ENCODE results near the gene PFAS.

The PFAS gene

GRCh38 chr17:8273884-8274444, 24.9 kb downstream of the PFAS start:
- DNase-seq: no peak

GRCh38 chr17:8274816-8275215, 25.7 kb downstream of the PFAS start:
- DNase-seq: no peak

DNA sequence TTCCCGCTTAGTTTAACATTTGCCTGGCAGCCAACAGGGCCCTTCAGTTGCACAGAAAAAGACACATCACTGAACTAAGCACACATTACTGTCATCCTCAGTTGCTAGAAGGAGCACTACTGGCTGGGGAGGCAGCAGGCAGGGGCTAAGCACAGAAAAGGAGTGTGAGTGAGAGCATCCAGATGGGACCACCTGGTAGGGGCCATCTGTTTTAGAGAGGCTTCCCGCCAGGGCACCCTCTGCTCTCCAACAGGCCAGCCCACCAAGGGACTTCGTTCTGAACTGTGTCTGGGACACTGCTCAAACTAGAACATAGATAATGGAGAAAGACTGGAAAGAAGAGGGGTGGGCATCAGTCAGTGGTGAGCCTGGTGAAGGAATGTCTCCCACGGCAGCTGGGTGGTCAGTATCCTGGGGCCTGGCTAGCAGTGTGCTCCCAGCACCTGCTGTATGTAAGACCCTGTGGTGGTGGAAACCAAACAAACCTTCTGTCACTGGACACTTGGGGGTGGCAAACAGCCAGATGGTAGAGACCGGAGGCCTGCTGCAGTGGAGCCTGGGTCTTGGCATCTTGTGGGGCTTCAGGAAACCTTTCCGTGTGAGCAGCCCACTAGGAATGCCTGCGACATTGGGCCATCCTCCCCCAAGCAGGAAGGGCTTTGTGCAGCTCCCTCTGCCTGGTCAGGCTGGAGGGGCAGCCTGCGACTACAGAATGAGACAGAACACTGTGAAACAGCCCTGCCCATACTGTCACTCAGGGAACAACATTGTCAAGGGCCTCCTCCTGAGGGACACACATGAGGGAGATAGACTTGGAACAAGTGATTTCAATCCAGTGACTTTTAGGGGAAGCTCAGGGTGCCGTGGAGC, 26.6 kb downstream of the PFAS start:
- DNase-seq: no peak

DNA sequence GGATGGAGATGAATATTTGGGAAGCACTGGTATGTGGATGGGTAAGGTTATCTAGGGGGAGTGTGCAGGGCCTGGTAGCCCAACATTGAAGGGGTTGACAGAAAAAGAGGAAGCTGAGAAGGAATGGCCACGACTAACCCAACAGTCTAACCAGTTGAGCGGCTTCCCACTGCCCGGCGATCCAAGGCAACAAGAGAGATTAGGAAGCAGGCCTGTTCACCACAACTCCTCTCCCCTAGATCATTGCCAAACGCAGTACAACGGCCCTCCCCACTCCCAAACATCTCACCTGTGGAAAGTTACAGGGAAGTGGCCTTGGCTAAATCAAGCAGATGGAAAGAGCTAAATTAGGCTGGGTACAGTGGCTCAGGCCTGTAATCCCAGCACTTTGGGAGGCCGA, 28.2 kb downstream of the PFAS start:
- DNase-seq: no peak

- no peak for DNase-seq
Observed at GRCh38 chr17:8282345-8282744, 33.3 kb downstream of the PFAS start.

DNA sequence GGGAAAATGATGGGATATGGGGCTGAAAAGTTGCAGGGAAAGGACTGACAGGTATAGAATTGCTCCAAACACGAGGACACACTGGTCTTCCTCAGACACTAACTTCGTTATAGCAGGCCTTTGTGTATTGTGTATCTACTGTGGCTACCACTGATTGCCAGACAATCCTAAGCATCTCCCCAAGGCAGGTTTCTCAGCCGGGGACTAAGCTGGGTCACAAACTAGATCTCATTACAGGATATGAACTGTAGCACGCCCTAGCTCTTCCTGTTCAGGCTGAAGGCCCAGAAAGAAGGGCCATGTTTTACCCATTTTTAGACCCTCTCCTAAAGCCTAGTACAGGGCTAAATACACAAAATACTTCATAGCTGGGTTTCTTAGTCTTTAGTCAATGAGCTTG, 34.3 kb downstream of the PFAS start:
- DNase-seq: no peak

GRCh38 chr17:8284126-8284525, 35.0 kb downstream of the PFAS start:
- no peak for DNase-seq

DNA sequence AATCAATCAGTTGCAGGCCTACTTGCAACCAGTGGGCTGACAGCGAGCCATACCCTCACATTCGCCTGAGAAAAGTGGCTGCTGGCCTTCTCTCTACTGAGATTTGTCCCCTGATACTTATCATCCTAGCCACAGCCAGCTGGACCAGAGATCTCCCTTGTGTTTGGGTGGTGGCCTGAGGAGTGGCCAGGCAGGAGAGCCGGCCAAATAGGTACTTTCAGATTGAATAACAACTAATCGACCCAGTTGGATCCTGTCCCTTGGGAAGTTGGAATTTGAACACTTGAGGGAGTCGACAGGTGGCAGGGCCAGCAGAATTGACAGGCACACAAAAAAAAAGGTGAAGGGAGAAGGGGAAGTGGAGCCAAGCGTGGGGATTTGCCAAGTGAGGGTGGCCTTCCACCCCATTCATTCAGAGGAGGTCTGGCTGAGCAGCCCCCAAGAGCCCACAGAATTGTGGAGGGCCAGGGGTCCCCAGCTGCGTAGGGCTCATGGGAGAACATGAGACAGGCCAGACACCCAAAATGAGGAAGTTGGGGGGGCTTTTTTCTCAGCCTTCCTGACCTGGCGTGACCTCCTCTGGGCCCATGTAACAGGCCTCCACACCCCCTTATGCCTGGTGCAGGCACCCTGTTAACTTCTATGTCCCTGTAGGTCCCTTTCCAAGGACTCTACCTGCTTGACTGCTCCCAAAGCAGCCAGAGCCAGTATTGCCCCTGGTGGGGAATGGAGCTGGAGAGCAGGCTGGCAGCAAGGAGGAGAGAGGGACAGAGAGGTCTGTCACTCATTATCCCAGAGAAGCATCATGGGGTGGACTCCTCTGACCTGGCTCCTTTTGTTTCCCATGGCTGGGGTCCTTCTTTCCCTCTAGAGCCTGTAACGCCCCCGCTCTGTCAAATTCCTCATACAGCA, 36.4 kb downstream of the PFAS start:
- DNase-seq: no peak

- DNase-seq: no peak
Observed at GRCh38 chr17:8287651-8288335, 38.7 kb downstream of the PFAS start.

GRCh38 chr17:8288336-8289102, 39.4 kb downstream of the PFAS start, which contains the start of gene RANGRF:
RANGRF (plus strand) TSS chr17:8288670; CDS start chr17:8288789, 119 bp downstream.
- DNase-seq: peak; percentile 74 to 79

DNA sequence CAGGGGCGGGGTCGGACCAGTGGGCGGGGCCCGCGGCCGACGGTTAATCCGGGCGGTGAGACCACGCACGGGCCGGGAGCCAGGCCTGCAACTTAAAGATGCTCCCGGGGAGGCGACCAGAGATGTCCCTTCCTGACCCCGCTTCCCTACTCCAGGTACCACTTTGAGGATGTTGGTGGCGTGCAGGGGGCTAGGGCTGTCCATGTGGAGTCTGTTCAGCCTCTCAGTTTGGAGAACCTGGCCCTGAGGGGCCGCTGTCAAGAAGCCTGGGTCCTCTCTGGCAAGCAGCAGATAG, 40.0 kb downstream of the PFAS start:
- DNase-seq: no peak

GRCh38 chr17:8290043-8290442, 41.0 kb downstream of the PFAS start:
- DNase-seq: no peak

DNA sequence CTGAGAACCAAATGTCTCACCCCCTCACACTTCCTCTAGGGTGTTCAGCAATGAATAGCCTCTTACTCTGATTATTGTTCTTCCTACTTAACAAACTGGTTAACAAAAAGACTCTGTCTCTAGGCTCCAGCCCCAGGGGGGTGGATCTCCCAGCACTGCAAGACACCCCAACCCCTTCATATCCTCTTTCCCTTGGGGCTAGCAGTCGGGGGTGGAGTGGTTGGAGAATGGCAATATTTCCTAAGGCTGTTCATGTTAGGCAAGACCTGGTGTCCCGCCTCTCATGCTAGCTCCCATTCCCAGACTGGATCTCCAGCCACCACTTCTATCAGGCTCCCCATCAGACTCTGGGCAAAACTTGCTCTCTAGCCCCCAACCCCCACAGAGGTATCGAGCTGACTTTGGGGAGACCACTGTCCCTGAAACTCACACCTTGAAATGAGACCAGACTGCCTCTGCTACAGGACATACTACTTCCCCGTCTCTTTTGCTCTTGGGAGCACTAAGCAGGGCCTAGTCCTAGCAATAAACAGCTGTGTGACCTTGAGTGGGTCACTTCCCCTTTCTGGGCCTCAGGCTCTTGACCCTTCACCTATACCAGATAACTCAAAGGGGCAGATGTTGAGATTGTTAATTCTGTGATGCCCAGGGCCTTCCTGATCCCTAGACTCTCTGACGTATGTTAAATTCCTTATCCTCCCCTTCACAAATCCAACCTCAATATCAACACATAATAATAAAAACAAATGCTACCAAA, 43.7 kb downstream of the PFAS start:
- no peak for DNase-seq

GRCh38 chr17:8294361-8294760, 45.3 kb downstream of the PFAS start:
- no peak for DNase-seq

DNA sequence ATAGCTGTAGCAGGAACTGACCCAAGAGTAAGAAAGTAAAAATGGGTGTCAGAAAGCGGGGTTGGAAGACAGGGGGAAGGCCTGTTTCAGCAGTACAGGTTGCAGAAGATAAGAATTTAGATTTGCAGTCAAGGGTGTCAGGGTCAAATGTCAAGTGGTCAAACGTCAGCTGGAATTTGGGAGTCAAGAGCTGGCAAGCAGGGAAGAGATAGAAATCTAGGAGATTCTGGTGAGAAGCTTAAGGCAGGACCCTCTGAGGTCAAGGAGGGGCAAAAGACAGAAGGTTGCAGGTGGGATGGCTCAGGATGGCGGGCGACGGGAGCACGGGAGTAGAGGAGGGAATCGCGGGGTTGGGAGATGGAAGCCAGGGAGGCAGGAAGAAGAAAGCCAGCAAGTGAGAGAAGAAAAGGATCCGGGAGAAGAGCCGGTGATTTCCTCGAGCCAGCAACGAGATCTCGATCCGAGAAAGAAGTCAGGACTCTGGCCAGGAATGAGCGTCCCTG, 45.8 kb downstream of the PFAS start:
- no peak for DNase-seq

DNA sequence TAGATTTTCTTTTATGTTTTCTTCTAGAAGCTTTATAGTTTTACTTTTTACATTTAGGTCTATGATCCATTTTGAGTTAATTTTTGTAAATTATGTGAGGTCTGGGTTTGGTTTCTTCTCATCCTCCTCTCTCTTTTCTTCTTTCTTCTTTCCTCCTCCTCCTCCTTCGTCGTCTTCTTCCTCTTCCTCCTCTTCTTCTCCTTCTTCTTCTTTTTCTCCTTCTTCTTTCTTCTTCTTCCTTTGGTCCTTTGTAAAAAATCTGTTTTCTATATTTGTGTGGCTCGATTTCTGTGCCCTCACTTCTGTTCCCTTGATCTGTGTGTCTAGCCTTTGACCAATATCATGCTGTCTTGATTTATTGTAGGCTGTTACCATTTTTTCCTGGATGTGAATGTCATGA, 51.1 kb downstream of the PFAS start:
- DNase-seq: no peak

GRCh38 chr17:8300627-8301242, 51.6 kb downstream of the PFAS start:
- peak; percentile 47 to 62 for DNase-seq

DNA sequence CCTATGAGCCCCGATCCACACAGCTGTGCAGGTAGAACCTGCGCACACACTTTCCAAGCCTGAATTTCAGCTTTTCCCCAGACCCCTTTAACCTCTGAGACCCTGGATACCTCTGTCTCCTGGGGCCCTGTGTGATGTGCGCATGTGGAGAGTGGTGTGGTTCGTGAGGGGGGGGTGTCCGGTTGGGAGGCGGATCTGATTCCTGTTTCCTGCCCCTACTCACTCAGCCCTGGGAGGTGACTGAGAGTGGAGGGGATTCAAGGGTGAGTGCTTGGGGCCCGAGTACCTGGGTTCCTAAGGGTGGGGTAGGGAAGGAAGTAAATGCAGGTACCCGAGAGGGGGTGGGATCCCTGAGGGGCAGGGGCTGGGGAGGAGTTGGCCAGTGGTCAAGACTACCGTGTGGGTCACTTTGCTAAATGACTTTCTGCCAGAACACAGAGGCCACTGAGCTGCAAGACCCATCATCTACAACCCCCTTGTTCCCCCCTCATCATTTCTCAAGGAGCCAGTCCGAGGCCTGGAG, 61.6 kb downstream of the PFAS start:
- DNase-seq: no peak

- no peak for DNase-seq
Observed at GRCh38 chr17:8311131-8311790, 62.2 kb downstream of the PFAS start.

DNA sequence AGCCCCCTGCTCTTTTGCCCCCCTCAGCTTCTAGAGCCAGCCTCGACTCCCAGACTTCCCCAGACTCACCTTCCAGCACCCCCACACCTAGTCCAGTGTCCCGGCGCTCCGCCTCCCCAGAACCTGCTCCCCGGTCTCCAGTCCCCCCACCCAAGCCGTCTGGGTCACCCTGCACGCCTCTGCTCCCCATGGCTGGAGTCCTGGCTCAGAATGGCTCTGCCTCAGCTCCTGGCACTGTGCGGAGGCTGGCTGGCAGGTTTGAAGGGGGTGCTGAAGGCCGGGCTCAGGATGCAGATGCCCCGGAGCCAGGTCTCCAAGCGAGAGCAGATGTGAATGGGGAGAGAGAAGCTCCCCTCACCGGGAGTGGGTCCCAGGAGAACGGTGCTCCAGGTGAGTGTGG, 63.2 kb downstream of the PFAS start:
- DNase-seq: no peak
